ENCODE measurements around the gene KREMEN2.

Gene KREMEN2

DNA sequence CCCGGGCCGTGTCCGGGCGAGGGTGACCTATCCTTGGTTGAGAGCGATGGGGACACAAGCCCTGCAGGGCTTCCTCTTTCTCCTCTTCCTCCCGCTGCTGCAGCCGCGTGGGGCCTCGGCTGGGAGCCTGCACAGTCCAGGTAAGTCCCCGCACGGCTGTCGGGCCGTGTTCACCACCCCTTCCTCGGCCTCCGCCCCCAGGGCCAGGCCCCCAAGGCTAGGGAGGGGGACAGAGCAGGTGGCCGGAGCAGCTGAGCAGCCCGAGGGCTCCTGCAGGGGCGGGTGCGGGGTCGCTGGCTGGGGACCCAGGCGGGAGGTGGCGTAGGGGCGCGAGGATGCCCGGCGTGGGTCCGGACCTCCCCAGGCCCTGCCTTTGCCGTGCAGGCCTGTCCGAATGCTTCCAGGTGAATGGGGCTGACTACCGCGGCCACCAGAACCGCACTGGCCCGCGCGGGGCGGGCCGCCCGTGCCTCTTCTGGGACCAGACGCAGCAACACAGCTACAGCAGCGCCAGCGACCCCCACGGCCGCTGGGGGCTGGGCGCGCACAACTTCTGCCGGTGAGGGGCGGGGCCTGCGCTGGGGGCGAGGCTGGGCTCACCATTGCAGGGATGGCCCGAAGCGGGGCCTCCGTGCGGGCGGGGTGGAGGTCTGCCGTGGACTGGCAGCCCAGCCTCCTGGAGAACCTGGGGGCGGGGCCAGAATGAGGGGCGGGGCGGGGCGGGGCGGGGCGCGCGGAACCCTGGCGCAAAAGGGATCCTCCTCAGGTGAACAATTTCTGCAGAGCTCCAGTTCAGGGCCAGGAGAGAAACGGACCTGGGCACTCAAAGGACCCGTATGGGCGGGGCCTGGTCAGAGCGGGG, 631 bp downstream of the KREMEN2 start:
- no peak for DNase-seq (ENCODE audit: low read depth in 2 of 2)

- no peak for DNase-seq (ENCODE audit: low read depth in 2 of 2)
These were observed 2.1 kb downstream of the KREMEN2 start for GRCh38 chr16:2966043-2966807.

DNA sequence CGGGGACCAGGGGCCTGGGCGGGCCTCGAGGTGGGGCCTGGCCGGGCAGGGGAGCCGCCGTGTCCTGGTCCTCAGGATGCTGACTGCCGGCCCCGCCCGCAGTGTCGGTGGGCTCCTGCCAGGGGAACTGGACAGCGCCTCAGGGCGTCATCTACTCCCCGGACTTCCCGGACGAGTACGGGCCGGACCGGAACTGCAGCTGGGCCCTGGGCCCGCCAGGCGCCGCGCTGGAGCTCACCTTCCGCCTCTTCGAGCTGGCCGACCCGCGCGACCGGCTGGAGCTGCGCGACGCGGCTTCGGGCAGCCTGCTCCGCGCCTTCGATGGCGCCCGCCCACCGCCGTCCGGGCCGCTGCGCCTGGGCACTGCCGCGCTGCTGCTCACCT, 2.7 kb downstream of the KREMEN2 start:
- DNase-seq (ENCODE audit: low read depth in 2 of 2): no peak

GRCh38 chr16:2967211-2967631, 3.1 kb downstream of the KREMEN2 start:
- DNase-seq (ENCODE audit: low read depth in 2 of 2): no peak

GRCh38 chr16:2967721-2968161, 3.7 kb downstream of the KREMEN2 start:
- no peak for DNase-seq (ENCODE audit: low read depth in 2 of 2)

DNA sequence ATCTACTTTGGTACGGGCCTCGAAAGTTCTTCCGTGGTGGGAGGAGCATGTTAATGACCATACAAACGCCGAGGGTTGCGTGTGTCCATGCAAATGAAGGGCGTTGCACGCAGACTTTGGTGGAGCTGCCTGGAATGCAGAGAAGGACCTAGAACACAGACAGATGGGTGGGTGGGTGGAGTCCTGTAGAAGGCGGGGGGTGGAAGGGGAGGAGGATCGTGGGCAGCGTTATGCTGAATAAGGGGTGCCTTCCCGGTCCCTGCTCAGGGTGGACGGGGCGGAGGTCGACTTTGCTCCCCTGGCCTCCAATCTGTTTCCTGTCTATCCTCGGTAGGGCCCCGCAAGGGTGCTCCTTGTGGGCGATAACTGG, 4.3 kb downstream of the KREMEN2 start:
- DNase-seq (ENCODE audit: low read depth in 2 of 2): no peak

GRCh38 chr16:2968738-2969544, 4.9 kb downstream of the KREMEN2 start, which contains the start of gene PAQR4:
PAQR4 (plus strand) TSS chr16:2969348; CDS start chr16:2969675, 327 bp downstream.
- peak; percentile 32 to 56 for DNase-seq (ENCODE audit: low read depth in 2 of 2)

DNA sequence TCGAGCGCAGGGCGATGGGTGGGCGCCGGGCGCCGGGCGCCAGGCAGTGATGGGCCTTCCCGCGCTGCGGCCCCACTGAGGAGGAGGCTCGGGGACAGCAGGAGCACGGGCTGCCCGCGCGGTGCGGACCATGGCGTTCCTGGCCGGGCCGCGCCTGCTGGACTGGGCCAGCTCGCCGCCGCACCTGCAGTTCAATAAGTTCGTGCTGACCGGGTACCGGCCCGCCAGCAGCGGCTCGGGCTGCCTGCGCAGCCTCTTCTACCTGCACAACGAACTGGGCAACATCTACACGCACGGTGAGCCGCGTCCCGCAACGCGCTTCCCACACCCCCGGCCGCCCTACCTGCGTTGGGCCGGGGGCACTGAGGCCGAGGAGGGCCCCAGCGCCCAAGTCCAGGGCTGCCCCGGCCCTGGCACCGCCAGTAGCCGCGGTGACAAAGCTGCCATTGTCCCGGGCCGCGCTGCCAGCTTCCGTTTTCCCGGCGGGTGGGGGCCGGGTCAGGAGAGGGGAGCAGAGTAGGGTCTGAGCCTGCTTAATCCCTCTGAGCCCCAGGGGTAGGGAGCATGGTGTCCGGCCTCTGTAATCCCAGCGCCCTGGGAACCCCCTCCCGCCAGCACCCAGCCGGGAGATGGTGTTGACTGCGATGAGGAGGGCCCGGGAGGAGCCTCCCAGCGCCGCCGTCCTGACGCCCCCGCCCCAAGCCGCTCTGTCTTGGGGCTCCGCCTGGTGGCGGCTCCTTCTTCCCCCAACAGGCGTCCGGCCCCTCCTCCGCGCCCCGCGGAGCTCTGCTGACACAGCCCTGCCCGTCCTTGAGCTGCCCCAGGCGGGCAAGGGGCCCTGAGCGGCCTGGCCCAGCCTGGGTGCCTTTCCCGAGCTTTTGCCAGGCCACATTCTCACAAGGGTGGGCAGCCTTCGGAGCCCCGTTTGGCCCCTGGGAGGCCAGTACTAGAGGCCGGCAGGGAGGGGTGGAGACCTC, 5.8 kb downstream of the KREMEN2 start:
- DNase-seq (ENCODE audit: low read depth in 2 of 2): peak in 1 of 2 donors; percentile 47

DNA sequence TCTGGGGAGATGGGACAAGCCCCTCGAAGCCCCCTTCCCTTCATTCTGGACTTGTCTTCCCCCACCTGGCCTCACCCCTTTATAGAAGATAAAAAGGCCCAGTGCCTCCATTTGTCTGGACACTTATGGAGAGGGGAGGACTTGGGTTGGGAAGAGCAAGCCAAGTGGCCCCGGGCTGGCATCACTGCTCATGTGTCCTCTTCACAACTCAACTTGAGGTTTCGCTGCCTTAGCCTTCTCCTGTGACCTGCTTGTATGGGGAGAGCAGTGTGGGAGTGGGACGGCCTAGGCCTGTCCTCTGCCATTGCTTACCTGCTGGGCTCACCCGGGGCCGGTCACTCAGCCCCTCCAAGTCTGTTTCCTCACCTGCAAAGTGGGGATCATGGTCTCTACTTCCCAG, 6.5 kb downstream of the KREMEN2 start:
- DNase-seq (ENCODE audit: low read depth in 2 of 2): no peak

GRCh38 chr16:2971134-2971984, 7.3 kb downstream of the KREMEN2 start:
- DNase-seq (ENCODE audit: low read depth in 2 of 2): no peak

- DNase-seq (ENCODE audit: low read depth in 2 of 2): no peak
These were observed 8.1 kb downstream of the KREMEN2 start for GRCh38 chr16:2971985-2972784.

GRCh38 chr16:2973093-2973492, 9.0 kb downstream of the KREMEN2 start:
- DNase-seq (ENCODE audit: low read depth in 2 of 2): no peak

DNA sequence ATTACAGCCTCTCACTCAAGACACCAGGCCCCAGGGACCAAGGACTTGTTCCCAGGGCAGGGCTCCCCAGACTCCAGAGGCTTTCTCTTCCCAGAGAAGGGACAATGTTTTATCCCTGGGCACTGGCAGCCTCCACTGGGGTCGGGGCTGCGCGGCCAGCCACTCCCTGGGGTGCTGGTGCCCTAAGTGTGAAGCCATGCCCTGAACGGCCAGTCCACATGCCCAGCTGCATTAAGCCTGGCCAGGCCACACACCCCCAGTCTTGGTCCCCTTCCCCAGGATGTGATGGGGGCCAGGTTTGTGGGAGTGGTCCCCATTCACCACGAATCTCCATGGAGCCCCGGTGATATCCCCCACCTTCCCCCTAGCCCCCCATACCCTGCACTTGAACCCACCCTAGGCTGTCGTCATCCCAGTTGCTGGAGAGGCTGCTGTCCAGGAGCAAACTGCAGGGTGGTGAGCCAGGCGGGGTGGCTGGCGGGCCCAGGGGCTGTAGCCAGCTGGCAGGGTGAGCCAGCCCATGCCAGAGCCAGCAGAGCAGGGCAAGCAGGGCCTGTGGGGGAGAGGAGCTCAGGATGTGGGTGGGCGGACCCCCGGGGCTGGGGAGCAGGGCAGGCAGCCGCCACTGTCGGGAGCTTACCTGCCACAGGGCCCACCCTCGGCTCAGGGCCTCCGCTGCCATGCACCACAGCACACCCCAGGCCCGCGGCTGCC, 9.7 kb downstream of the KREMEN2 start:
- DNase-seq (ENCODE audit: low read depth in 2 of 2): no peak

DNA sequence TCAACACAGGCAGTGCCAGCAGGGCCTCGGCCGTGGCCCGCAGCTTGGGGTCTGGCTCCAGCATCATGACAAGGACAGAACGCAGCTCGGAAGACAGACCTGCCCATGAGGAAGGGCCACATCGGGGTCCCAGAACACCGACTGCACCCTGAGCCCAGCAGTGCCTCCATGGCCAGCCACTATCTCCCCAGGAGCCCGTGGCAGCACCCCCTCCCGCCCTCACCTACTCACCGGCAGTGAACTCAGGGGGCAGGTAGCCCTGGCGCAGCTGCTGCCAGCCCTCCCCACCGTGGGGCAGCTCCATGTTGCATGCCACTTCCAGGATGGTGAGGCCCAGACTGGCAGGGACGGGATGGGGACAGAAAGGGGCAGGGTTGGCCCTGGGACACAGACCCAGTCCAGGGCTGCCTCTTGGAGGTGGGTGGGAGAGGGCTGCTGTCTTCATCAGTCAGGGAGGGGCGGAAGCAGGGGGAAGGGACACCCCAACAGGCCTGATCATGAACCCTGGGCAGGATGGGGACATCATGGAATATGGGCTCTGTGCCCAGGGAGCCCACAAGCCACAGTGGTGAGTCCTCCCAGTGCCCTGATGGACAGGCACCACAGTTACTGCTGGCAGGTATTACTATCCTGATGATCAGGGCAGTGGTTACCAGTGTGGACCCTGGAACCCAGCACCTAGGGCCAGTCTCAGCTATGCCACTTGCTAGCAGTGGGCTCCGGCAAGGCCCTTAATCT, 10.4 kb downstream of the KREMEN2 start:
- no peak for DNase-seq (ENCODE audit: low read depth in 2 of 2)

- no peak for DNase-seq (ENCODE audit: low read depth in 2 of 2)
These were observed 11.2 kb downstream of the KREMEN2 start for GRCh38 chr16:2975161-2975795.

DNA sequence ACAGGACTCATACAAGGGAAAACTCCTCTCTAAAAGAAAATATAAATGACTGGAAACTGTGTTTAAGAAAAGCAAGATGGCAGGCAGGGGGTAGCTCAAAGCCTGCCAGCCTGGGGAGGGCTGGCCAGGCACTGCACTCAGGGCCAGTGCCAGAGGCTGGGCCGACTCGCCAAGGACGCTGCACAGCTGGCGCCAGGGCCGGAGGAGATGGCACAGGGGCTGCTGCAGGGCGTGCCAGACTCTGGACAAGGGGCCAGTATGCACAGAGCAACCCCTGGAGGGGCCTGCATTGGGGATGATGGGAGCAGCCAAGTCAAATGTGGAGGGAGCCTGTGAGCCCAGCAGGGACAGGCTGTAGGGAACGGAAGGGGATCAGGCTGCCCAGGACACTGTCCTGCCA, 12.1 kb downstream of the KREMEN2 start:
- no peak for DNase-seq (ENCODE audit: low read depth in 2 of 2)

- DNase-seq (ENCODE audit: low read depth in 2 of 2): no peak
These were observed 12.6 kb downstream of the KREMEN2 start for GRCh38 chr16:2976673-2977072.

All from stimulated activated CD4-positive, alpha-beta T cell treated with anti-CD3 and anti-CD28 coated beads, Interleukin-1b, Interleukin-23, amount 100 ng/mL, for 1 hour (primary cell).